MV-4-11 (cell line): ENCODE results near the gene SMAD2.
A peak's percentile ranks its signal among the peaks of the same experiment; 100 is the strongest.
"Not testable (repeated sequence)": the region's sequence is repeated elsewhere in the genome, so short reads cannot be mapped to it uniquely, and the experiment has no call there.

Experiments used
- DNase-seq: peaks from one replicate; lab custom pipeline; 2025; lab: John Stamatoyannopoulos, UW

Gene SMAD2

DNA sequence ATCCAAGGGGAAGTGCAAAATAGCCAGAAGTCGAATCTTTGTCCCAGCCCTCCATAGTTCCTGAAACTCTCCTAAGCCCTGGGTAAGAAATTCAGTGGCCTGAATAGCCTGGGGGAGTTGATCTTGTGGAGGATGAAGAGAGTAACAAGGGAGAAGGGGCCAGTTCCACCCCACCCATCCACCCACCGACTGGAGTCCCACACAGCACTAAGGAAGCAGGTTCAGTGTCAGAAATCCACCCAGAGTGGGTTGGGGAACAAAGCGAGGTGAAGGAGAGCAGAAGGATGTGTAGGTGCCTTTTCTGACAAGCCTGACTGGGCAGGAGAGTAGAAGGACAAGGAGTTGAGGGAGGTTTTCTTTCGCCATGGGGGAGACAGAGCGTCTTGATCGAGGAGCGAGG is 136.8 kb downstream of the SMAD2 start:
- no peak for DNase-seq

GRCh38 chr18:47791461-47791985 is 138.9 kb downstream of the SMAD2 start:
- DNase-seq = no peak

DNA sequence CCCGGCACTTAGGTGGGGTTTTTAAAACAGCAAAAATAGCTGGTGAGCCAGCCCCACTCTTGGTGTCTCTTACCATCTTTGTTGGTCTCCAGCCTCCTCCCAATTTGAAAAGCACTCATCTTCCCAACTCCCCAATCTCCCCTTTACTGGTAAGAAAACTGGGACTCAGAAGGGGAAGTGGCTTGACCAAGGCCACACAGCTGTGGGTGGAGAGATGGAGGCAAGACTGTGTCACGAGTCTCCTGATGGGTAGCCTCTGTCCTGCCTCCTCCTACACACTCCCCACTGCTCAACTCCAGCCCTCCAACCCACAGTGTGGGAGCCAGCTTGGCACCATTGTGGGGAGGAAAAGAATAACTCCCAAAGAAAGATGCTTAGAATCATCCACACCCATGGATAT is 140.4 kb downstream of the SMAD2 start:
- DNase-seq = peak; percentile 13

DNA sequence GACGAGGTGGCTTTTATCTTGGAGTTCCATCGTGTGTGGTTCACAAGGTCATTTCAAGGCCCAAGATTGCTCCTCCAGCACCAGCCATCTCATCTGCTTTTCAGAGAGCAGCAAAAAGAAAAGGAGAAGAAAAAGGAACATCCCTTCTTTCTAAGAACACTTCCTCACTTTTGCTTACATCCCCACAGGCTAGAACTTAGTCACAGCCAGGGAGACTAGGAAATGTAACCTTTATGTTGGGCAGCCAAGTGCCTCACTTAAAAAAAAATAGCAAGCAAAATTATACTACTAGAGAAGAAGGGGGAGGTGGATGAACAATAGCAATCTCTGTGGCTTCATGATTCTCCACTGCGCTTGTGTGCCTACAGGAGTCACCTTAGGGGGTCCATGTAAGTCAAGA is 141.8 kb downstream of the SMAD2 start:
- peak; percentile 9 for DNase-seq

DNA sequence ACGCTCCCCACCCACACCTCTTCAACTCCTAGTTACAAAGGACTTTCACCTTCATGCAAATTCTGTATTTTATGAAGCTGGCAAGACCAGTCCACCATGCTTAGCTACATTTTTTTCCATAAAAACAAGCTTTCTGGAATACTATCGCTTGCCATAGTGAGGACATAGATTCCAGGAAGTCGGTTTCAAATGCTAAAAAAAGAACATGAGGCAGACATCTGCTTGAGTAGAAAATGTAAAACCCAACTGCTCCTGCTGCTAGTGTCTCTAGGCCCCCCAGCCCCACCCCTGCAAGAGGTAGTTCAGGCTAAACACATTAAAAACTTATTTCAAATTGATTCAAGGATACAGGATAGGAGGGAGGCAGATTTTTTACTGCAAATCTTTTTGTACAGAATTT is 148.9 kb downstream of the SMAD2 start:
- no peak for DNase-seq

GRCh38 chr18:47780011-47780725 is 150.3 kb downstream of the SMAD2 start:
- no peak for DNase-seq

DNA sequence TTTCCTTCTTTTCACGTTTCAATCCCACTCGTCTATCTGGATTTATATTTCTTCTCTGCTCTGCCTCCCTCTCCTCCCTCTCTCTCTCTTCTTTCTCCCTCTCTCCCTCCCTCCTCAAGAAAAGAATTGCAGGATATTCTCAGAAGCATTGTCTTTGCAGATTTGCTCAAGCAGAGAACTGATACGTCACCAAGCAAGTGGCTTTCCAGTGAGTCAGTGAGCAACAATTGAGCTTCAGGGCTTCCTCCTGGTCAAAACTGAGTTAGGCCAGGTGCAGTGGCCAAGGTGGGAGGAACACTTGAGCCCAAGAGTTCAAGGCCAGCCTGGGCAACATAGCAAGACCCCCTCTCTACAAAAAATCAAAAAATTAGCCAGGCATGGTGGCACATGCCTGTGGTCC is 151.1 kb downstream of the SMAD2 start:
- no peak for DNase-seq

DNA sequence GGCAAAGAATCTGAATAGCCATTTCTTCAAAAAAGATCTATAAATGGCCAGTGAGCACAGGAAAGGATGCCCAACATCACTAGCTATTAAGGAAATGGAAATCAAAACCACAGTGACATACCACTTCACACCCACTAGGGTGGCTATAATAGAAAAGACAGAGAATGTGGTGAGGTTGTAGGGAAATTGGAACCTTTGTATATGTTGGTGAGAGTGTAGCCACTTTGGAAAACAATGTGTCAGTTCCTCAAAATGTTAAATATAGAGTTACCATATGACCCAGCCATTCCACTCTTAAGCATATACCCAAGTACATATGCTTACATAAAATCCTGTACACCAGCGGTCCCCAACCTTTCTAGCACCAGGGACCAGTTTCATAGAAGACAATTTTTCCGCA is 152.8 kb downstream of the SMAD2 start:
- DNase-seq = peak; percentile 78

DNA sequence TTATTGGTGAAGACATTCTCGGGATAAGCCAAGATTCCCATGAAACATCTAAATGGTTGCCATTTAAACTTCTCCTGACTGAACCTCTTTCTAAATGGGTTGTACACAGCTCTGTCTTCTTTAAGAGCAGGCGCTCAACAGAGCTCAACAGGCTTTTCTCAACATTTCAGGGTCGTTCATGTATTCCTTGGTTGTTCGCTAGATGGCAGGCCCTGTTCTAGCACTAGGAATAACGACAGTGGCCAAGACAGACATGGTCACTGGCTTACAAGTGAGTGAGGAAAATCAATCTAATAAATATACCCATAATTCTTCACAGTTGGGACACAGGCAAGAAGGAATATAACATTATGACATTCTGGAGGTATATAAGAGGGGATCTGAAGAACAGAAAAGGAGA is 154.5 kb downstream of the SMAD2 start:
- DNase-seq = no peak

DNA sequence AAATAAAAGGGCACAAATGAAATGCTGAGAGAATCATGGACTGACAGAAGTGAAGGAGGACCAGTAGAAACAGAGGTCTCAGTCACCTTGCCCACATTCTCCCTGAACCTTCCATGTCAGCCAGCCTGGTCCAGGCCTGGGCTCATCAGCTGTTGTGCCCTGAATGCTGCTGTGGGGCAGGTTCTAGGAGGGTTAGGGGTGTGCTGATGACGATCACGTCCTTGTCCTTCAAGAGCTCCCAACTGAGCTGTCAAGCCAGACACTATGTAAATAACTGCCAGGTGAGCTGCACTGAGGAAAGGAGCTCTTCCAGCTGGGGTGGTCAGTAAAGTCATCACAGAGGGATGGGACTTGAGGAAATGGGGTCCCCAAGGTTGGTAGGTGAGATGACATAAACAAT is 156.5 kb downstream of the SMAD2 start:
- DNase-seq = no peak

DNA sequence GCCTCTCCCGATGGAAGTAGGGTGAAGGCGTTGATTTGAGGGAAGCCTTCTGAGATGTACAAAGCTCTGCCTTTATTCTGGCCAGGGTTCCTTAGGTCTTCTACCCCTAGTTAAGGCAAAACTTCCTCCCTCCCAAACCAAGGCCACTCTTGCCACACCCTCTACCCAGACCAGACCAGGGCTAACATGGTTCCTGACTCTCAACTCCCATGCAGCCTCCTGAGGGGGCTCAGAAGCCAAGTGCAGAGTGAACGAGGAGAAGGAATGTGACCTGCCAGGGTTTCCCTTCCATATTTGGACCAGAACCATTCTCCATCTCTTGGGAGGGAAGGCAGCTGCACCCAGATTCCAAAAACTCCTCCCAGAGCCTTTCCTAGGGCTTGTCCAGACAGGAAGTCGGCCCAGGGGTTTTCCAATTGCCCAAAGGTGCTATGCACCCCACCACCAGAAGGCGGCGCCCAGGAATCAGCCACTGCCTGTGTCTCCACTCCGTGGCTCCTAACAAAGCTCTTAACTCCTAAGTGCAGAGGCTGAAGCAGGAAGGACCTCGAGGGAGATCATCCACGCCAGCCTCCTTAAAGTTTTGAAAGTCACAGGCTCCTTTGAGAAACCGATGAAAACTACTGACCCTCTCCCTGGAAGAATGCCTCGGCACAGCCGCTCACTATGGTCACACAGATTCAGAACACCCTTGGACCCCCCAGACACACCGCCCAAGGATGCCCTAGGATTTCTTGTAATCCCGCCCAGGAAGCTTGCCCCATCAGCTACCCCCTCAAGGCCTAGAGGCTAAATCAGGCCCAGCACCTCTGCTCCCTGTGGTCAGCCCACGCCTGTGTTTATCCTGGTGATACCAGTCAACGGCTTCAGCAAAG is 157.8 kb downstream of the SMAD2 start:
- DNase-seq = peak; percentile 57

DNA sequence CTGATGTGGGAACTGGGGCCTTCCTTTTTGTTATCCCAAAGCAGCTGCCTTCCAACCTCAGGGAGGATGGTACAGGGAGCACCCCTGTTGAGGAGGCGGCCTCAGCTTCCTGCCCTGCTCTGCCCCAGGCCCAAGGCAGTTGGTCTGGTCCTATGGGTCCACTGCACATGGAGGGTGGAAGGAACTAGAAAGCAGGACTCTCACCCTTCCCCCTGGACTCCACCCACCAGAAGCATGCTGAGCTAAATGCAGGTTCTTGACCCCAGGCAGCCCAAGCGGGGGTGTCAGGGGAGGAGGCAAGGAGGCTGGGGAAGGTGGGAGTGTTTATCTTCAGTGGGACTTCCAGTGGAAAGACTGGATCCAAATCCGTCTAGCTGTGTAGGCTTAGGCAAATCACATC is 158.5 kb downstream of the SMAD2 start:
- DNase-seq = no peak

GRCh38 chr18:47767699-47768098 is 162.8 kb downstream of the SMAD2 start:
- DNase-seq = no peak

GRCh38 chr18:47767198-47767597 is 163.3 kb downstream of the SMAD2 start:
- not testable (repeated sequence) for DNase-seq
